GM19025 (cell line): ENCODE measurements around the gene MARF1.
"Not testable (repeated sequence)": the region's sequence is repeated elsewhere in the genome, so short reads cannot be mapped to it uniquely, and the experiment has no call there.

Experiments
- ATAC-seq: cut with Tn5 transposase; IDR thresholded peaks from one replicate; pipeline ENCODE4 v1.9.1; 2021; ENCODE audit warnings: mild to moderate bottlenecking, low read depth, moderate library complexity; ENCODE audit not compliant: unreplicated experiment

The MARF1 gene

DNA sequence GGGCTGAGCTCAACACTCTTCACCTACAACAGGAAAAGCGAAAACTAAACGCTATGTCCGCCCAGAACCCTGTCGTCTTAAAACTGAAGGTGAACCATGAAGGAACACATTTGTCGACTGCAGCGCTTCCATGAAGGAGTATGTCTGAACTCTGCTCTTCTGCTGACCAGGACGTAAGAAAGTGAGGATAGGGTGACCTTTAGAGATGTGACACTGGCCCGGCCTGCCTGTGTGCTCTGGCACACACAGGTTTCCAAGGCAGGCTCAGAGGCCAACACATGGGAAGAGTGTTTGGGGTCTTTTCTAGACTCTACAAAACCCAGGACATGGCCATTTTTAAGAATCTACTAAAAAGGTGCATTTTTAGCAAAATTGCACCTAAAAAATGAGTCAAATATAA lies 21.1 kb downstream of the MARF1 start:
- no peak for ATAC-seq

DNA sequence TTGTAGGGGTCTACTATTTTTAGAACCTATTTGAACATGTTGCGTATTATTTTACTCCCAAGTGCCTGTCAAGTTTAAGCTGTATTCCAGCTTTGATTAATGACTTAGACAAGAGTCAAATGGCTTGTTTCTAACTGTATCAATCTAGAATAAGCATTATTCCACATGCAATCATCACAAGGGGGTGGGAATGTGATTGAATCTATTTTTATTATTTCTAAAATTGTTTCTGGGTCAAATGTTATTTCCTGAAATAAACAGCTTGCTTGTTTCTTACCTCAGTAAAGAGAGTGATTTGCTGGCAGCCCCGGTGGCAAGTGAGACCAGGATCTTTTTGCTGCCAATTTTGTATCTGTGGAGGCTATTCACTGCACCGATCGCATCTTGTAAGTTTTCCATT lies 21.5 kb downstream of the MARF1 start:
- no peak for ATAC-seq

DNA sequence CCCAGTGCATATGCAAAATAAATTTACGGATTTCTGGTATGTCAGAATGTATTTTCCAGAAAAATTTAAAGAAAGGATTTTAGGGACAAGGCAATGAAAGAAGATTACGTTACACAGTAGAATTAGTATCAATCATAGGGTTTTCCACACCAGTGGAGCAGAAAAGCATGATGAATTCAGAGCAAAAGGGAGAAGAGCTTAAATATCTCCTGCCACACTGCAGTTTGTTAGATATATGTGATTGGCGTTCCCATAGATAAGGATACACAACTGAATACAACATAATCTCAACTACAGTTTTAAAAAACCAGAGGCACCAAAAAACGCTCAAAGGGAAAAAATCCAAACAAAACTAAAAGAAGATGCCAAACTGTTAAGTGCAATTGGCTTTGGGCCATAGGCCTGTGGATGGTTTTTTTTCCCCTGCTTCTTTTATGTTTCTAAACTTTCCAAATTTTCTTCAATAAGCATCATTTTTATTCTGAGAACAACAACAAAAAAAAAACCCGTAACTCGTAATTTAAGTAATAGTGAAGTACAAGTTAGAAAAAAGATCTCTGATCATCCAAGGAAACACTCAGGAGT lies 22.3 kb downstream of the MARF1 start:
- ATAC-seq = no peak

DNA sequence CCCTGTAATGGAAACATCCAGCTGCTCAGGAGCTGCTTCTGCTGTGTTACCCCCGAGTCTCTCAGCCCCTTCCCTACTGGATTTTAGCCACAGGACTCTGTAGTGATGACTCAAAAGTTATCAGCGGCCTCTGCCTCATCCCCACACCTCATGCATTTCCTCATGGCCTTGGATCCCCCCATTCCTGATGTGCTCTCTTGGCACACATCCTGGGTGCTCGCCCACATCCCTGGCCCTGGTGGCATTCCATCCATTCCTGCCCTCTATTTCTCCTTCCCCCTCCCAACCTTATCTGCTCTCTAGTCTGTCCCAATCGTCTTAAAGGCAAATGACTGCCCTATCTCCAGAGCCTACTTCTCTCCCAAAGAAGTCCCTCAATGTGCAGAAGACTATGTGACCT lies 24.6 kb downstream of the MARF1 start:
- no peak for ATAC-seq

DNA sequence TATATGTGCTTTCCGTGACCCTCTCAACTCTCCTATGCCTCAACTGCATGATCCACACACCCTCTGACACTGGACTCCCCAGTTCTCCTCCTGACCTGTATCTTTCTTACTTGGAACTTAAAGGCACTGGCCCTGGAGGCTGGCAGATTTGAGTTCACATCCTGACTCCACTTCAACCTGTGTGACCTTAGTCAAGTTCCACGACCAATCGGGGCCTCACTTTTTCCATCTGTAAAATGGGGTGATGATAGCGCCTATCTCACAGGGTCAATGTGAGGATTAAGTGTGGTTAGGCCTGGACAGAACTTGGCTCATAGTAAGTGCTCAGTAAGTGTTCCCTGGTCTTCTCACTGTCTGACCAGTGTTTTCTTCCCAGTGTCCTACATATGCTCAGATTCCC lies 25.1 kb downstream of the MARF1 start:
- no peak for ATAC-seq

DNA sequence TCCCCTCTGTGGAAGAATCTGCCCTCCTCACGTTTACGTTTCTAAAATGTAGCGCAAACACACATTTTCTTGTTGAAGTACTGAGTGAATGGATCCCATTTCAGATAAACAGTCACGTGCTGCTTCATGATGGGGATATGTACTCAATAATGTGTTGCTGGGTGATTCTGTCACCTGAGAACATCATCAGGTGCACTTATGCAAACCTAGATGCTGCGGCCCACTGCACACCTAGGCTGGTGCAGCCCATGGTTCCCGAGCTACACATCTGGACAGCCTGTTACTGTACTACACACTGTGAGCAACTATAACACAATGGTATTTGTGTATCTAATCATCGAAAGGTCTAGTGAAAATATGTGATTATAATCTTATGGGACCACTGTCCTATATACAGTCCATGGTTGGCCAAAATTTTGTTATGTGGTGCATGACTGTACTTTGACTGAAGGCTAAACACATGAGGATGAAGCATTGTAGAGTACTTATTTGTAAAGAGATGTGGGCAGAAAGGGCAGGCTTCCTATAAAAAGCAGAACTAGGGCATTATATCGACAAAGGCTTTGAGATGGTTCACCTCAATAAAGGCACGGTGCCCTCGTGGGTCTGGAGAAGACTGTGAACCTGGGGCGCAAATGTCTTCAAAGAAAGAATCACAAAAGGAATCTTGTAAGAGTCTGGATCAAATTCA lies 26.3 kb downstream of the MARF1 start:
- ATAC-seq = no peak

DNA sequence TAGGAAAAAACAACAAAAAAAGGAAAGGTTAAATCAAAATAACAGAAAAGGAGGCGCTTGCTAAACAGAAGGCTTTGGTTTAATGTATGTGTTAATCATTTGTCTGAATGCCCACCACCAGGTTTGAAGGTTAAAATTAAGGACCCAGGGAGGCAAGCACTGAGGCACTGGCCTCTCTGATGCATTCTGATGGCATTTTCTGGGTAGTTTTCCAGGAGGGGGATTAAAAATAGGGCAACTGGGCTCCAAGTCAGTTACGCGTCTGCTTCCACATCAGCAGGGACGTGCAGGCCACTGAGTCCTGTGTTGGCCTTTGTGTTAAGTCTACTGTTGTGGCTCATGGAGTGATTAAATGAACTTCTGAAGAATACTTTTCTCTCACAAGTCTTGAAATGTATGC lies 26.9 kb downstream of the MARF1 start:
- no peak for ATAC-seq

DNA sequence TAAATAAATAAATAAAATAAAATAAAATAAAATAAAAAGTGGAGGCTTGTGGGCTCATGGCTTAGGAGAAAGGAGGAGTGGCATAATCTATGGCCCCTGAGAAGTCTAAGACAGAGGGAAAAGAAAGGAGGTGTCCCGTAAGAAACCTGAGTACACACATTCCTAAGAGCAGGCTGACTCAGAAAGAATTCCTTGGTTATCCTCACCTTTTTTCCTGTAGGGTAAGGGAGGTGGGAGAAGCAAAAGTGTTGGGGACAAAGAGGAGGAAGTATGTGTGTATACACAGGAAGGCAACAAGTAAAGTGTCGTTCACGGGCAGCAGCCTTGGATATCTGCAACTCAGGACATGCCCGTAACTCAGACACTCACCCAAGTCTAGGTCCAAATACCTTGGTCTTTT lies 29.3 kb downstream of the MARF1 start:
- no peak for ATAC-seq

DNA sequence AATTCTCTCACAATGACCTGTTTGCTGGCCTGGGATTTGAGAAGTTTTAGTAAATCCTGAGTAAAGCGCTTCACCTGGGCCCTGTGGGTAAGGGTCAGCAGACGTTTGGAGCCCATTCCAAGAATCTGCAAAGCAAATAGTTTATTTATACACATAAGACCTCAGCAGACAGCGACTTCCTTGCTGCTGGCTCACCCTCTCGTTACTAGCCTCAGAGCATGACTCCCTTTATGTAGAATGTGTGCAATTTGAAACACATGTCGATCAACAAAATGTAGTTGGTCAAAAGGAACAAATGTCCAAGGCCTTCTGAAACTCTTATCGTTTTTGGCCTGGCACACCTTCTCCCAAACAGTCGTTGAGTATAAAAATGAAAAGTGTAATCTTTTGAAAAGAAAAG lies 31.3 kb downstream of the MARF1 start:
- no peak for ATAC-seq

DNA sequence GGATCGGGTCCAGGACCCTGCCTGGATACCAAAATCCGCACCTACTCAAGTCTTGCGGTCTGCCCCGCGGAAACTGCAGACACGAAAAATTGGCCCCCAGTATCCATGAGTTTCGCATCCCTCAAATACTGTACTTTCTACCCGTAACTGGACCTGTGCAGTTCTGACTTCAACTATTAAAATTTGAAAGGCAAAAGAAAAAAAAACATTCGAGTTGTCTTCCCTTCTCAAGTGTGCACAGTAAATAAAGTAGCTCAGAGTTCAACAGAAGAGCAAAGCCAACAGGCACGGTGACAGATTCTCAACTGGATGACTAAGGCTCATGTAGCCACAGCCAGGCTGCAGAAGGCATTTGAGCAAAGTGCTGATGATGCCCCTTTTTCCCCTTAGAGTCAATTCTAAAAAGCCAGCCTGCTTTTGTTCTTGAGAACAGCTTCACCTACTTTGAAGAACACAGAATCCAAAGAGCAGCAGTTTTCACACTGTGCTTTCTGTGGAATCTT lies 32.5 kb downstream of the MARF1 start:
- no peak for ATAC-seq

DNA sequence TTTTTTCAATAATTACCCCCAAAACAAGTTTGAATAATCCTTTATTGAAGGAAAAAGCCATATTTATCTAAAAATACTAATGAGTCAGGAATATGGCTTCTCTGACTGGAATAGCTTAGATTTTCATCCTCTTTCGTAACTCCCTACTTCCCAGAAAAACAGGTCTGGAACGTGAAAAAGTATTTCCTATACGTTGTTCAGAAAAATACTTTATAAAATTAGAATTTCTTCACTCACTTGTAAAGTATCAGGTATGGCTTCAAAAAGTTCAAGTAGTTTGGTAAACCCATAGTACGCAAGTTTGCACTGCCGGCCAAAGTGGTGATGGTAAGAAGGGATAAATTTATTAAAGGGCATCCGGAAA lies 33.7 kb downstream of the MARF1 start:
- ATAC-seq = no peak

DNA sequence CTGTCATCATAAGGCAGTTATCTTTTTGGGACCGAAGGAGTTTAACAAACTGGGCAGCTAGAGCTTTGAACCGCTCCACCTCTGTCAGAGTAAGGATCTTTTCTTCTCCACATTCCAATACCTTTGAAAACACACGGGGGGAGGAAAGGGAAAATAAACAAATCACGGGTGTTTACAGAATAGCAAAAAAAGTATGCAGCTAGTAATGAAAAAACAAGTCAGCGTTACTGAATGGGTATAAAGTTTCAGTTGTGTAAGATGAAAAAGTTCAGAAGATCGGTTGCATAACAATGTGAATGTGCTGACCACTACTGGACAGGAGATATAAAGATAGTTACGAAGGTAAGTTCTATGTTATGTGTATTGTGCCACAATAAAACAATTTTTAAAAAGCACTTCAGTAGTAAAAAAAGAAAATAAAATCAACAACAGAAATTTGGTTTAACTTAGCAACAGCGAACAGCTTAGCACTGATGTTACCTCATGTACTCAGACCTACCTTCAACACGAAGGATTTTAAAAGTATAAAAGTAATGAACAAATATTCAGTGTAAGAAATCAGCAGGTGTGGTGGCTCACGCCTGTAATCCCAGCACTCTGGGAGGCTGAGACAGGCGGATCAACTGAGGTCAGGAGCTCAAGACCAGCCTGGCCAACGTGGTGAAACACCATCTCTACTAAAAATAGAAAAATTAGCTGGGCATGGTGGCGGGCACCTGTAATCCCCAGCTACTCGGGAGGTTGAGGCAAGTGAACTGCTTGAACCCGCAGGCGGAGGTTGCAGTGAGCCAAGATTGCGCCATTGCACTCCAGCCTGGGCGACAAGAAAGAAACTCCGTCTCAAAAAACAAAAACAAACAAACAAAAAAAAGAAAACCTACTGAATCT lies 34.3 kb downstream of the MARF1 start:
- no peak for ATAC-seq

DNA sequence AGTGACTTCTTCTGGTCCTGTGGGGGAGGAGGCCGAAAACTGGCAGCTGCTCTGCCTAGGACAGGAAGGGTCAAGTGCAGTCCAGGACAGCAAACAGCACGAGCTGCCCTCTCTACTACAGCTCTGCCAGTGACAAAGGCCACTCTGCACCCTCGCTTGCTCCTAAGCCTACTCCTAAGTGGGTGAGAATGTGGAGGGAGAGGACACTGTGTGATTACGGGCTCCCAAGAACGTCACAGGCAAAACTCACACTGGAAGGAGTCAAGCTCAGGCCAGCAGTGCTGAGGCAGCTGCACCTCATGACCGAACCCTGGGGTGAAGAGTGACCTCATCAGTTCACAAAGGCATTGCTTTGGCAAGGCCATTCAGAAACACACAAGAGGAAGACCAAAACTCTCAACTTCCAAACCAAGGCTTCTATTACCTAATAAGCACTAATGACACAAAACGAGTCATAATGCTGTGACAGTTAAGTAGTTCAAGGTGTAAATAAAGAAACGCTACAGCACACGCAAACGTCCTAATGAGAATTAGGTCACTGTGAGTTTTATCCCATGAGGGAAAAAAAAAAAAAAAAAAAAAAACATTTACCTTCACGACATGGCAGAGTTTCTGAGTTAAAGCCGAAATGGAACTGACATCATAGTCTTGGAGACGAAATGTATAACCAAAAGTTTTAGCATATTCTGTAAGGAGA lies 35.1 kb downstream of the MARF1 start:
- no peak for ATAC-seq

DNA sequence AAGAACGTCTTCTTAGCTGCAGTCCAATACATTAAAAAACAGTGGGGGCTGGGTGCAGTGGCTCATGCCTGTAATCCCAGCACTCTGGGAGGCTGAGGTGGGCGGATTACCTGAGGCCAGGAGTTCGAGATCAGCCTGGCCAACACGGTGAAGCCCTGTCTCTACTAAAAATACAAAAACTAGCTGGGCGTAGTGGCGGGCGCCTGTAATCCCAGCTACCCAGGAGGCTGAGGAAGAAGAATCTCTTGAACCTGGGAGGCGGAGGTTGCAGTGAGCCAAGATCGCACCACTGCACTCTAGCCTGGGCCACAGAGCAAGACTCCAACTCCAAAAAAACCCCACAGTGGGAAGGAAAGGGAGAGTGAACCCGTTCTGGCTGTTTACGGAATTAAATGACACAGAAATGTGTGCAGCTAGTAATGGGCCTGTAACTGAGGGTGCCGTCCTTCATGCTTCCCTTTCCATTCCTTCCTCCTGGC lies 35.7 kb downstream of the MARF1 start:
- not testable (repeated sequence) for ATAC-seq

DNA sequence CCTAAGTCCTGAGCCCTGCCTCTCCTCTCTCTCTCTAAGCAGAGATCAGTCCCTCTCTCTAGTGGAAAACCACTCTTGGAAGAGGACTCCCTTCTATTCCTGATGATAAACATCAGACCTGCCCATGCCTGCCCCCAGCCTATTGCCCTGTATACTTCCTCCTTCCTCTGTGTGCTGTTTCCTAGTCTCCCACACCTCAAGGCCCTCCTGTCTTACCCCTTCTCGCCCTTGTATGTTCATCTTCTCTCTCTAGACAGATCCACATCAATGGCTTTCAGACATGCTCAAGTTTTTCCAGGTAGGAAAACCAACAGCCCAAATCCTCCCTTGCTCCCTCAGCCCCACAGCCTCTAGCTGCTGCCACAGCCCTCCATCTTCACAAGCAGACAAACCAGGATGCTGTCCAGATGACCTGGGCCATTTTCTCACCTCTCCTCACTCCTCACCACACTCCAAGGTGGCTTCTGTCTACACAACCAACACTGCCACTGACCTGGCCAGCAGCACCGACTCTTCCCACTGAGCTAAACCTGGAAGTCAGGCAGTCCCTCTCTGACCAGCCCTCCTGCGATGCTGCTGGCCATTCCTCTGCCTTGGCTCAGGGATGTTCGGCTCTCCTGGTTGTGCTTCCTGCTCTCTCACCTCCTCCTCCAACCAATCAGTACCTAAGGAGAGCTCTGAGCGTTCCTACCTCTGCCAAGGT lies 36.3 kb downstream of the MARF1 start:
- no peak for ATAC-seq

DNA sequence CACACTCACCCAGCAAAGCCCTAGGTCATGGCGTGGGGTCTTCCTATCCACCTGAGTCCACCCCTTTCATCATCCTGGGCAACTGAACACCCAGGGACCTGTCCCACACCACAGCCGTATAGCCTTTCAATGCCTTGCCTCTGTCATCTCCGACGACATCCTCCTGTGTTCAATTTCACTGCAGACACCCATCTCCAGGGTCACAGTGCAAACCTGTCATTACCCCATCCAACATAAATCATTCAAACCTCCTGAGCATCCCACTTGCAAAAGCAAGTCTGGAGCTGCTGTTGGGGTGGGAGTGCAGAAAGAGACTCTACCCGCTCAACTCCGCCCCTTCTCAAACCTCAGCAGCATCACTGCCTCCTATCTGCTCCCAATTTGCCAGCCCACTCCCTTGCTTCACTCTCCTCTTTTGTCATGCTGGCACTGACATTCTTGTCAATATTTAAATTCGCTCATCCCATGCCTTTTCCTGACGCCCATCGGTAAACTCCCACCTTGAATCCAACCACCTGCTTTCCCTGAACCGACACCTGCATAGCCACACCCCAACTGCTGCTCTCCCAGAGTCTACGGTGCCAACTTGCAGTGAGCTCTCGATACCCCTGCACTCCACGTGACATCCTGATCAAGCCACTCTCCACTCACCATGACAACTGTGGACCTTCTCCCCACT lies 37.0 kb downstream of the MARF1 start:
- ATAC-seq = no peak

DNA sequence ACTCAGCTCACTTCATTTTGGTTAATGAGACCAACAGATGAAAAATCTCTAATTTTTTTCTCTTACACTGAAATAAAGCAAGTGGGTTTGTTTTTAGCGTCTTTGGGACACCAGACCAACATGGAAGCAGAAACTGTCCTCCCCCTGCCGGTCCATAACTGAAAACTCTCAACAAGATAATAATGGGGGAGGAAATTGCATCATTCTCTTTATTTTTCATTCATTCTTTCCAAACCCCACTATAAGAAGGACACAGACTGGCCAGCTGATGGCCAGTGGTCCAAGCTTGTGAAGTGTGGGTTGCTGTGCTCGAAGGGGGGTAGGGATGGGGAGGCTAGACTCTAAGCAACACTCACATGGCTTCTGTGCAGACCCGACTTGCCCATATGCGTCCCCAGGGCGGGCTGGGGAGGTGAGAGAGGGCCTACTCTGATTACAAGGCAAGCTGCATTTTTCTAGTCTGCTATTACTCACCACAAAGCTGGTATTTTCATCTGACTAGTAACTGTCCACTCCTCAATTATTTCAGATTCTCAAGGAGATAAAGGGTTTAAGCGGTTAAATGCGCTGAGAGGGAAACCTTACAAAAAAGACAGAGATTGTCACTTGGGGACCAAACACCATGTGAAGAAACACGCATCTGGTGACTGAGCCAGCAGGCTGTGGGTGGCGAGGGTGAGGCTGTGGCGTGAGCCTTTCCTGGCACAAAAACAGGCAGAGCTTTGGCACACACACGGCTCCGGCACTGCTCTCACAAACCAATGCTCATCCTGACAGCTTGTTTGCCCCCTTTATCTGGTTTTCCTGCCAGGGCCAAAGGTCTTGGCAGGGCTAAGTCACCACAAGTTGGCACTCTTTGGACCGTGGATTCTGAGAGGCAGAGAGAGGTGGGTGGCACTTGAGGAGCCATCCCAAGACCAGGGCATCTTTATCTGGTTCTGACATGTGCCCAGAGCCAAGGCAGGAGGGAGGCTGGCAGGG lies 38.2 kb downstream of the MARF1 start:
- ATAC-seq = no peak

DNA sequence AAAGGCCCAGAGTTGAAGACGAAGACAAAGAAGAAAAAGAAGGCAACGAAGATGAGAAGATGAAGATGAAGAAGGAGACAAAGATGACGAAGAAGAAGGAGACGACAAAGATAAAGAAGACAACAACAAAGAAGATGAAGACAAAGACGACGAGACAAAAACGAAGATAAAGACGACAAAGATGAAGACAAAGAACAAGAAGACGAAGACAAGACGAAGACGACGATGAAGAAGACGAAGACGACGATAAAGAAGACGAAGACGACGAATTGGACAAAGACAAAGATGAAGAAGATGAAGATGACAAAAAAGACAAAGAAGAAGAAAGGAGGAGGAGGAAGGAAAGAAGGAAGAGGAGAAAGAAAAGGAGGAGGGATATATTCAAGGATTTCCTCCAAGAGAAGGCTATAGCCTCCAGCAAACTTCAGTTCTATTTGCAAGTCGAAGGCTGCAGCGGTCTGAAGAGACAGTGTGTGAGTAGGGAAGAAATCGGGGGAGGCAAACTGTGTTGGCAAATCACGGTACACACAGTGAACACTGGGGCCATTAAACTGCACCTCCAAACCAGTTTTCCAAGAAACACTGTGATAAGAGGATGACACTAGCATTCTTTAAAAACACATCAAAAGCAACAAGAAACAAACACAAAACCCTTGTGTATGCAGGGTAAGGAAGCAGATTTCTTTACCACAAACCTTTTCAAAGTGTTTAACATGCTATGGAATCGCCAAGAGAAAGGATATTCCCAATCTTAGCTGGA lies 40.5 kb downstream of the MARF1 start:
- no peak for ATAC-seq
